Body of pancreas (tissue), 4 donors: Measurements from ENCODE around the gene CDH4.

Experiments used
- POLR2A ChIP-seq, 3 donors: fragments of 450-650 bp; IDR thresholded peaks; one replicate each; pipeline ENCODE4 v1.6.1; 2016; ENCODE audit warnings: antibody characterized with exemption in 3 of 3, mild to moderate bottlenecking in 2 of 3
- TF ChIP-seq, protein P1 (sequence below), 7 experiments: fragments of 450-650 bp in 4 of 7; fragments of 200-600 bp in 3 of 7; sonication (generic) in 3 of 7; IDR thresholded peaks; one replicate each; pipeline ENCODE4 v1.5.1; 2016 to 2019; ENCODE audit warnings: antibody characterized with exemption in 7 of 7

DNA sequence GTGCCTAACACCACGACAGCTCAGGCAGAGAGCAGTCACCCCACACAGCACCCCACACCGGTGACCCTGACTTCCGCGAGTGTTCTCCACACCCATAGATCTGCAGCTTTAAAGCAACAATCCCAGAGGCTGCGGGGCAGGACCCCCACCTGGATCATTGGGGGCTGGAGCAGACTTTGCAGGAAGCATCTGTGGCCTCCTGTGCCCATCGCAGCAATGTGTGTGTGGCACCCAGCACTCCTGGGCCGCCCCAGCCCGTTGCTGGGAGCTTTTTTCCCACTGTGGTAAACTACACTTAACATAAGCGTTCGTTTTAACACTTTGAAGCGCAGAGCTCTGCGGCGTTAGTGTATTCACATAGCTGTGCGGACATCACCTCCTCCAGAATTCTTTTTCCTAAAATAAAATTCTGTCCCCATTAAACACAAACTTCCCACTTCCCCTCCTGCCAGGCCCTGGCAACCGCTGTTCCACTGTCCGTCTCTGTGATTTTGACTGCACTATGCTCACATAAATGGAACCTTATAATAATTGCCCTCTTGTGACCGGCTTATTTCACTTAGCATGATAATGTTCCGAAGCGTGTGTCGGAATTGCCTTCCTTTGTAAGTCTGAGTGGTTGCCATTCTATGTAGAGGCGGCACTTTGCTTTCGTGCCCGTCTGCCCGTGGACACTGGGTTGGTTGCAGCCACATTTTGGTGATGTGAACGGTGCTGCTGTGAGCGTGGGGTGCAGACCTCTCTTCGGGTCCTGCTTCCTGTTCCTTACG is 382.5 kb downstream of the CDH4 start:
- TF ChIP-seq, protein P1, sequence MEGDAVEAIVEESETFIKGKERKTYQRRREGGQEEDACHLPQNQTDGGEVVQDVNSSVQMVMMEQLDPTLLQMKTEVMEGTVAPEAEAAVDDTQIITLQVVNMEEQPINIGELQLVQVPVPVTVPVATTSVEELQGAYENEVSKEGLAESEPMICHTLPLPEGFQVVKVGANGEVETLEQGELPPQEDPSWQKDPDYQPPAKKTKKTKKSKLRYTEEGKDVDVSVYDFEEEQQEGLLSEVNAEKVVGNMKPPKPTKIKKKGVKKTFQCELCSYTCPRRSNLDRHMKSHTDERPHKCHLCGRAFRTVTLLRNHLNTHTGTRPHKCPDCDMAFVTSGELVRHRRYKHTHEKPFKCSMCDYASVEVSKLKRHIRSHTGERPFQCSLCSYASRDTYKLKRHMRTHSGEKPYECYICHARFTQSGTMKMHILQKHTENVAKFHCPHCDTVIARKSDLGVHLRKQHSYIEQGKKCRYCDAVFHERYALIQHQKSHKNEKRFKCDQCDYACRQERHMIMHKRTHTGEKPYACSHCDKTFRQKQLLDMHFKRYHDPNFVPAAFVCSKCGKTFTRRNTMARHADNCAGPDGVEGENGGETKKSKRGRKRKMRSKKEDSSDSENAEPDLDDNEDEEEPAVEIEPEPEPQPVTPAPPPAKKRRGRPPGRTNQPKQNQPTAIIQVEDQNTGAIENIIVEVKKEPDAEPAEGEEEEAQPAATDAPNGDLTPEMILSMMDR (IDR thresholded peaks at IDR 0.05), result no peak
- TF ChIP-seq POLR2A (IDR thresholded peaks at IDR 0.05), result no peak
